Hematopoietic multipotent progenitor cell treated with erythropoietin and hydrocortisone succinate and interleukin-3 and kit ligand, for 4 days (in vitro differentiated cells): Measurements from ENCODE around the gene TNNT1.
"Not testable (repeated sequence)": the region's sequence is repeated elsewhere in the genome, so short reads cannot be mapped to it uniquely, and the experiment has no call there.

Experiments
- DNase-seq: peaks from one replicate; pipeline ENCODE4 v3.0.0-alpha.2; 2015

Gene TNNT1

DNA sequence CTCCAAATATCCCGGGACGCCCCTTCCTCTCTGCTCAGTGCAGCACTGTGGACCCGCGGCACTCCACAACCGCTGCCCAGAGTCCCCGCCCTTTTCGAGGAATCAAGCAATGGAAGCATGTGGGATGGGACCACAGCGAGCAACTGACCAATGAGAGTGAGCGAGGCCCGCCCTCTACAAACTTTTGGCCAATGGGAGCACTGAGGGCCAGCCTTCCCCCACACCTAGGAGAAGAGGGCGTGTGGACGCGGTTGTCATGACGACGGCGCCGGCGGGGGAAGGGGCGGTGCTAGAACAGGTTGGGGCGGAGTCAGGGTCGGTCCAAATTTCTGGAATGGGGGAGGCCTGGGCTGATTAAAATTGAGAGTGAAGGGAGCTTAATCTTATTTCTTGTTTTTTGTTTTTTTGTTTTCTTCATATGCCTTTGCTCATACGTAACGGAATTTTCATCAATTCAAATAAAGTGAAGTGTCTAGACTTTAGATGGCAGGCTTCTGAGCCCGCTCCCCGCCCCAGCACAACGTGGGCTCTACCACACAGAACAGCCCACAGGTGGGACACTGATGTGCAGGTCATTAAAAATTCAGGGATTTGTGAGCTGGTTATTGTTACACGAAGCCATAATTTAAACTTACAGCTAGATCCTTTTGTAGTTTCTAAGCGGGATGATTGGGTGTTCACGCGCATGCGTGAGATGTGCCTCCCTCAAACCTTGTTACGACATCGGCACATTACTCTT, 17.7 kb upstream of the TNNT1 start, which contains the start of gene DNAAF3:
Gene DNAAF3 (minus strand): TSS at position 84 of the 739 bp plus-strand sequence. CDS start 200 bp downstream, outside the sequence.
- DNase-seq = peak; percentile 98

DNA sequence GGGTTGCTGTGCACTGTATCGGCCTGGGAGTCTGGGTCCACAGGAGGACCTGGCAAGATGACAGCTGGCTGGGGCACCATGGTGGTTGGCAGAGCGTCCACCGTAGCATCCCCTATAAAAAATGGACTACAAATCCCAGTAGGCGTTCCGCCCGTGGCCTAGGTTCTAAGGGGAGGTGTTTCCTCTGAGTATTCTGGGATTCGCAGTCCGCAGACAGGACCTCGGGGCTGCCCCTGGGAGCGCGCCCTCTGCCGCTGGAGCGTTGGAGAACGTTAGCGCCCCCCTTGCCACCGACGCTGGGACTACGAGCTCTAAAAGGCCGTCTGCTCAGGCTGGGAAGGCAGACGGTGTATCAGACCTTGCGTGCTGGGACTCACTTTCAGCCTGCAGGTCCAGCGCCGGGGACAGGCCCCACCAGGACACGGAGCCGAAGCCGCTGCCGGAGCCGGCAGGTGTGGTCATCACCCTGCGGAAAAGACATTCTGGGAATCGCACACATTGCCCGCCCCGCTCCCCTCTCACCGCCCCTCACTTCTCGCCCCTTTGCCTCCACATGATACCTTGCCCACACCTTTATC, 17.0 kb upstream of the TNNT1 start:
- peak; percentile 94 for DNase-seq

DNA sequence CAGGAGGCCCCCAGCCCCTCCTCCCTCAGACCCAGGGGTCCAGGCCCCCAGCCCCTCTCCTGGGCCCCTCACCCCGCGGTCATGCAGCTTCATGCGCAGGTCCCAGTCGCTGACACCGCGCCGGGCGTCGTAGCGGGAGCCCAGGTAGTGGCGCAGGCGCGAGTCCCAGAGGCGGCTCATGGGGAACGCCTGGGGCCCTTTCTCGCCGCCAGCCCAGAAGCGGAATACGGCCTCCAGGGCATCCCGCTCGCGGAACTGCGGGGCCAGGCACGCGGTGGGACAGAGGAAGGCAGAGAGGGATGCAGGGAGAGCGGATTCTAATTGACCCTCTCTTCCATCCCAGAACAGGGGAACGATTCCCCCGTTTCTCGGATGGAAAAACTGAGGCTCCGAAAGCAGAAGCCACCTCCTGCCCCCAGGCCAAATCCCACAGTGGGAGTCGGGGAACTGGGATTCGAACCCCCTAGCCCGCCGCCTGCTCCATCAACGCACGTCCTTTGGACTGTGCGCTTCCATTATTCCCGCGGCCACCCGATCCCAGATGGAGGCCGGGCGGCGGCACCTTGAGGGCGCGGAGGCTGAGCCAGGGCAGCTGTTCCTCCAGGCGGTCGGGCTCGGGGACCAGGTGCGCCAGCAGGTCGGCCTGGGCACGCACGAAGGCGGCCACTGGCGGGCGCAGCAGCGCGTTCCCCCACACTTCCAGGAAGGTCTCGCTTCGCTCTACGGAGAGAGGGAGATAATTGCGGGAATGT, 12.7 kb upstream of the TNNT1 start:
- no peak for DNase-seq

DNA sequence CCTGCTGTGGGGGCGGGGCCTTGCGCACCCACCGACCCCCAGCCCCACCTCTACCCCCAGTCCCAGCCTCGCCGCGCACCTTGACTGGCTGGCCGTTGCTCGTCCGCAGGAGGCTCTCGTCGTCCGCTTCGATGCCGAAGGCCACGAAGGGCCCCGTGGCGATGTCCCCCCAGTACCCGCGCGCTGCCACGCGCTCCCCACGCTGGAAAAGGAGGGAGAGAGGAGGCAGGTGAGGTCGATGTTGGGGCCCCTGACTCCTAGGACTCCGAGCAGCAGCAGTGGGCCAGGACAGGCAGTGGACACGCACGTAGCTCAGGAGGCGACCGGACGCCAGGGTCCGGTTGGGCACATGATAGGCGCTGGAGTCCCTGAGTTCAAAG, 12.0 kb upstream of the TNNT1 start:
- DNase-seq = no peak

DNA sequence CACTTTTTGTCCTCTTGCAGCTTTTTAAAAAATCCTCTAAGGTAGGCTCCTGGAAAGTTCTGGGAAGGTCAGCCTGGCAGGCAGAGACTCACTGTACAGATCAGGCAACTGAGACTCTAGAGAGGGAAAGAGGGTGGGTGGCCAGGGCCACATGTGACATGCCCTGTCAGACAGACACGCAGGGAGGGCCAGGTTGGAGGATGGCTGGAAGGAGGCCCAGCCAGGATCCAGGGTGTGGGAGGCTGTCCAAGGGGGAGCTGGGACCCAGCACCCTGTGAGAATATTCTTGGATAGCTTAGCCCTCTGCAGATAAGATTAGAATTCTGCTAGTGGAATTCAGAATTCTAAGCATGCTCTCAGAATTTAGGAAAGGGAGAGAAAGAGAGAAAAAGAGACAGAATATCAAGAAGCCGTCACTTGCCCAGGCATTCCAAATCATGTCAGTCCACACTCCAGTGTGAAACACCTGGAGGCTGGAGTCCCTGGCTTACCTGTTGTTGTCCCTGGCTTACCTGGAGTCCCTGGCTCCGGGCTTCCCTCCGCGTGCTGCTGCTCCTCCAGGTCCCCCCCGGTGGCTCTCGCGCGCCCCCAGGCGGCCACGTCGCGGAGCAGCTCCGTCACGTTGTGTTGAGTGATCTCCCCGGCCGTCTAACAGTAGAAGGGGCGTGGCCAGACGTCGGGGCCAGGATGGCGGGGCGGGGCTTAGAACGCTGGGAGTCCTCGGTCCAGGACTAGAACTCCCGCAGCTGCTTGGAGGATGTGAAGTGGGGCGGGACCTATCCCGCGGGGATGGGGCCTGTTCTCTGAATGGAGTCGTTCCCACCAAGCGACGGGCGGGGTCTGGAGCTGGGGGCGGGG, 11.4 kb upstream of the TNNT1 start:
- peak; percentile 97 for DNase-seq

DNA sequence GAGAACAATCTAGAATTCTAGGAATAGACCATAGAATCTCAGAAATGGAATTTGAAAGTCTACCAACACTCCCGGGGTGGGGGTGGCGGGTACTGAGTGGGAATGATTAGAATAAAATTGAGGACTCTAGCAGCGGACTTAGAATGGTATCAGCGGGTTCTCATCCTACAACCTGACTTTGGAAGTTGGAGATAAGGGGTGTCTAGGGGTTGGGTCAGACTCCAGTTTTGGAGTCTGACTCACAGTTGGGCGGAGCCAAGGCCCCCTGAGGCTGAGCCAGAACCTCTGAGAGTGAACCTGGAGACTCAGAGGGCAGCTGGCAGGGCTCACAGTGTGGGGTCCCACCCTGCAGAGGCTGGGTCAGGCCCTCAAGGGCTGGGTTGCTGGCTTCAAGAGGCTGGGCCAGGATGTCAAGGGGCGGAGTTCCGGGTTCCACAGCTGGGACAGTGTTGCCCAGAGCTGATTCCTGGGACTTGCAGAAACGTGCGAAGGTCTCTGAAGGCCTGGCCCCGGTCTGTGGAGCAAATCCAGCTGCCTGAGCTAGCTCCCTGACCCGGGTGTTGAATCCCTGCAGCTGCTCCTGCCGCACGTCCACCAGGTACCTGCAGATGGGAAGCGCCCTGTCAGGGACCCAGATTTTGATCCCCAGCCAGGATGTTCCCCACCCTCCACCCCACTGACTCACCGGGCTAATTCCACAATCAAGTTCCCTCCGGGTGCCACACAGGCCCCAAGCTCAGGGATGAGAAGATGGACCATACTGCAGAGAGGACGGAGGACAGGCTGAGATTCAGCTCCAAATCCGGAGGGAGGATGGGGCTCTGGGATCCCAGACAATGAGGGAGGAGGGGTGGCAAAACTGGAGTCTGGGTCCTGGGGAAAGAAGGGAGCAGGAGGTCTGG, 10.1 kb upstream of the TNNT1 start:
- peak; percentile 94 for DNase-seq

DNA sequence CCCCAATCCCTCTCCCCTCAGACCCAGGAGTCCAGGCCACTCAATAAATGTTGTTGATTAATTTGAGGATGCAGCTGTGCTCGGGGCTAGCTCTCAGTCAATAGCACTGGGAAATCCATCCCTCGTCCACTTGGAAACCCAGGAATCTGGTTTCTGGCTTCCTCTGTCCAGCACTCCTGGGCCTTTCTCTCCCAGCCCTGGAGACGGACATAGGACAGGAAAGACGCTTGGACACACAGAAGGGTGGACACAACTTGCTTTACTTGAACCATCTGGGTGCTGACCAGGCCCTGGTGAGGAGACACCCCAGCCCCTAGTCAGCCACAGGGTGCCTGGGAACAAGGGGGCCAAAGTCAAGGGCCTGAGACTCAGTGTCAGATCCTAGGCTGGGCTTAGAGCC, 9.4 kb upstream of the TNNT1 start:
- DNase-seq = no peak

DNA sequence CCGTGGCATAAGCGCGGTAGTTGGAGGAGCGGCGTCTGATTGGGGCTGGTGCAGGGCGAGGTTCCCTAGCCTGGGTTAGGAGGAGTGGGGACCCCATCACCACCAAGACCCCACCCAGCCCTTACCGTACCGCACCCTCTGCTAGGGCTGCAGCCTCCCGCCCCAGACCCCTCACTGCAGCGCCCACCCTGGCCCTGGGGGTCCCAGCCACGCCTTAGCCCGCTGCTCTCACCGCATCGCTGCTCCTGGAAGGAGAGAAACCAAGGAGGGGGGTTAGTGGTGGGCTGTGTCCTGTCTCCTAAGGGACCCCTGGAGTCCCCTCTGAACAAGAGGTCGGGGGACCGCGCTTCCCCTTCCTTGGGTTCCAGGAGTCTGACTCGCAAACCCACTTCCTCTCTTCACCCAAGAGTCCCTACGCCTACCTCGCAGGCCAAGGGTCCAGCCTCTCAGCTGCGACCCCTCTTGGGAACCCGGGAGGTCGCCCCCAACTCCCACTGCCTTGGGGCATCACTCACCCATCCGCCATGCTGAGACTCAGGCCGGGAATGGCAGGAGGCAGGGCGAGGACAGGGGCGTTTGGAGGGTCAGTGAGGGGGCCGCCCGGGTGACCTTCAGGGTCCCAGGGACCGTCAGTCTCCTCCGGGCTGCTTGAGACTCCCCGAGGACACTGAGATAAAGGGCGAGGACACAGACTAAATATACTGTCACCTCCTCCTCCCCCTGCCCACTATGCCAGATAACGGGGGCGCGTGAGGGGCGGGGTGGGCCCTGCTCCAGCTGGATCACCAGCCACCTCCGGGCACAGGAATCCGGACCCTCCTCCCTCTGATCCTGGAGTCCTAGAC, 8.3 kb upstream of the TNNT1 start, which contains the start of gene TNNI3:
Gene TNNI3 (minus strand): TSS at position 669 of the 845 bp plus-strand sequence. CDS start 143 bp downstream, at position 526.
- DNase-seq = no peak

DNA sequence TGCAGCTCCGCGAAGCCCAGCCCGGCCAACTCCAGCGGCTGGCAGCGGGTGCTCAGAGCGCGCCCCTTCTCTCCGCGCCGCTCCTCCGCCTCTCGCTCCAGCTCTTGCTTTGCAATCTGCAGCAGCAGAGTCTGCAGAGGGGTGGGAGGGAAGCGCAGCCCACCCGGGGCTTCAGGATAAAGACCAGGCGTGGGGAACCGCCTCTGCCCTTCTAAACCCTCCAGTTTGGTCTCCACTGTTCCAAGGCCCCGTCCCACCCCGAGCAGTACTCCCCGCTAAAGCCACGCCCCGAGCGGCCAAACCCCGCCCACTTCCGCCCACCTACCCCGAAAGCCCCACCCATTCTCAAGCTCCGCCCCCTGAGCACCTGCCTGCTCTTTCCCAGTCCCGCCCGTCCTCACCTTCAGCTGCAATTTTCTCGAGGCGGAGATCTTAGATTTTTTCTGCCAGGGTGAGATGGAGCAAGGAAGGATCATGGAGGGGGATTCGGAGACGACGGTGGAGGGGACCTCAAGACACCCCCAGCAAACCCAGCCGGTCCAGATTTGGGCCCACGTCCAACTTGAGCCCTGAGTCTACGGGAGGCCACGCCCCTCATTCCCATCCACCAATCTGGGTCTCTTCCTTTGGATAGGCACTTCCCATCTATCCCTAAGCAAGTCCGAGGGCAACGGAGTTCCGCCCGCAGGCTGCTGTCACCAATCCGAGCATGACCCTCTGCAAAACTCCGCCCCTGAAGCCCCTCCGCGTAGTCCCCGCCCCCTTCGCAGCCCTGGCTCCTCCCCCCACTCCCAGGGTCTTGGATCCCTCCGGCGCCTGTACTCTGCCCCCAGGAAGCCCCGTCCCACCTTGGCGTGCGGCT, 7.4 kb upstream of the TNNT1 start:
- peak; percentile 36 for DNase-seq

DNA sequence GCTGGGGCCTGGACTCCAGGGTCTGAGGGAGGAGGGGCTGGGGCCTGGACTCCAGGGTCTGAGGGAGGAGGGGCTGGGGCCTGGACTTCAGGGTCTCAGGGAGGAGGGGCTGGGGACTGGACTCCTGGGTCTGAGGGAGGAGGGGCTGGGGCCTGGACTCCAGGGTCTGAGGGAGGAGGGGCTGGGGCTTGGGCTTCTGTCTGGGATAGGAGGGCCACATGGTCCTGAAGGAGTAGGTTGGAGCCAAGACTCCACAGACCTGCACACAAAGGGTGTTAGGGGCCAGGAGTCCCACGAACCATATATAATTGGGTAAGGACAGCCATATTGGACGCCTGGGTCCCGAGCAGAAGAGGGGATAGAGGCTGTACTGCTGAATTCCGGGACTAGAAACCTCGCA, 6.8 kb upstream of the TNNT1 start:
- DNase-seq = not testable (repeated sequence)

DNA sequence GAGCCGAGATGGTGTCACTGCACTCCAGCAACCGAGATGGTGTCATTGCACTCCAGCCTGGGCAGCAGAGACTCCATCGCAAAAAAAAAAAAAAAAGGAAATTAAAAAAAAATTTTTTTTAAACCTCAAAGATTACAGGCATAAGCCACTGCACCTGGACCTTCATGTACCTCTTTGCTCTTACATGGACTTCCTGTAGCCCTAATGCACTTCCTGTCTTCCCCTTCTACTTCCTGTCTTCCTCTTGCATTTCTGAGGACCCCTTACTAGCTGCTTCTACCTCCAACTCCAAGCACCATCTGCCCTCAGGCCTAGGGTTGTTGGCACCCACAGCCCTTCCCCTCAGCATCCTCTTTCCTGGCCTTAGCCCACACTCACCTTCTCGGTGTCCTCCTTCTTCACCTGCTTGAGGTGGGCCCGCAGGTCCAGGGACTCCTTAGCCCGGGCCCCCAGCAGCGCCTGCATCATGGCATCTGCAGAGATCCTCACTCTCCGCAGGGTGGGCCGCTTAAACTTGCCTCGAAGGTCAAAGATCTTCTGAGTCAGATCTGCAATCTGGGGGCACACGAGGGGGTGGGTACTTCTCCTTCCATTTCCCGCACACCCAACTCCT, 4.8 kb upstream of the TNNT1 start:
- DNase-seq = no peak

DNA sequence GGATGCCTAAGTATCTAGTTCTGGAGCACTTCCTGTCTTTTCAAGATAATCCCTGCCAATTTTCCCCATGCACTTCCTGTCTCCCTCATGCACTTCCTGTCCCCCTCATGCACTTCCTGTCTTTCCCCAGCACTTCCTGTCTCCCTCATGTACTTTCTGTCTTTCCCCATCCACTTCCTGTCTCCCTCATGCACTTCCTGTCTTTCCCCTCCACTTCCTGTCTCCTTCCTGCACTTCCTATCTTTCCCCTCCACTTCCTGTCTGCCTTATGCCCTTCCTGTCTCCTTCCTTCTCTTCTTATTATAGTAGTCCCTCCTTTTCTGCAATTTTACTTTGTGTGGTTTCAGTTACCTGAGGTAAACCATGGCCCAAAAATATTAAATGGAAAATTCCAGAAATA, 3.0 kb upstream of the TNNT1 start:
- DNase-seq = no peak

DNA sequence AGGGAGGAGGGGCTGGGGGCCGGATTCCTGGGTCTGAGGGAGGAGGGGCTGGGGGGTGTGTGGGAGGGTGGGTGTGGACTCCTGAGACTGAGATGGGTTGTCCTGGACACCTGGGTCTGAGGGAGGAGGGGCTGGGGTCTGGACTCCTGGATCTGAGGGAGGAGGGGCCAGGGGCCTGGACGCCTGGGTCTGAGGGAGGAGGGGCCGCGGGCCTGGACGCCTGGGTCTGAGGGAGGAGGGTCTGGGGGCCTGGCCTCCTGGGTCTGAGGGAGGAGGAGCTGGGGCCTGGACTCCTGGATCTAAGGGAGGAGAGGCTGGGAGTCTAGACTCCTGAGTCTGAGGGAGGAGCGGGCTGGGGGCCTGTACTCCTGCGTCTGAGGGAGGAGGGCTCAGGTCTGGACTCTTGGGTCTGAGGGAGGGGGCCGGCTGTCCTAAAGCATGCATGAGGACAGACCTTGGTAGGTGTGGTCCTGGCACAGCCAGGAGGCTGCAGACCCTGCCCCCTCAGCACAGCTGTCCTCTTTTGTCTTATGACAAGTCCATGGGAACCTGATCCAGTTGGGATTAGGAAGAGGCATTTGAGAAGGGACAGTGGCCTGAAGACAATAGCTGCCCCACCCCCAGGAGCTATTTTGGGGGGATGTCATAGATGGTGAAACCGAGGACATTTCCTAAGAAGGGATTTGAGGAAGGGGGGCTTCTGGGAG, 1.3 kb downstream of the TNNT1 start:
- DNase-seq = no peak

DNA sequence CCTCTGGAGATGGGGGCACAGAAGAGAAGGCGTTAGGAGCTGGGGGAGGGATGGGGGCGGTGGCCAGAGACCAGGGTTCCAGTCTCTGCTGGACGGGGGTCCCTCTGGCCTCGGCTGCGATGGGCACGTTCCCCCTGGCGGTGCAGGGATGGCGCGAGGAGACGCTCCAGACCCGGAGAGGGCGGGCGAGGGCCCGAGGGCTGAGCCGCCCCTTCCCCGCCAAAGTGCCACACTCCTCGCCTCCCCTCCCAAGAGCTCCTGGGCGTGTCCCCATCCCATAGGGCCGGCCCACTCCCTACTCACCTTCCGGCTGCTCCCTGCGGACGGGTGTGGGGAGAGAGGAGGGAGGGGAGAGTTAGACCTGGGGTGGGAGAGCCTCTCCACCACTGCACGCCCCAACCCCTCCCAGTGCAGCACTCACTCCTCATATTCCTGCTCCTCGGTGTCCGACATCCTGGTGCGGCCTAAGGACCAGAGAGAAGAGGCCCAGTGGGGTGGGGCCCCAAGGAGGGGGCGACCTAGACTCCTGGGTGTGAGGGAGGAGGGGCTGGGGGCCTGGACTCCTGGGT, 2.2 kb downstream of the TNNT1 start:
- DNase-seq = no peak

DNA sequence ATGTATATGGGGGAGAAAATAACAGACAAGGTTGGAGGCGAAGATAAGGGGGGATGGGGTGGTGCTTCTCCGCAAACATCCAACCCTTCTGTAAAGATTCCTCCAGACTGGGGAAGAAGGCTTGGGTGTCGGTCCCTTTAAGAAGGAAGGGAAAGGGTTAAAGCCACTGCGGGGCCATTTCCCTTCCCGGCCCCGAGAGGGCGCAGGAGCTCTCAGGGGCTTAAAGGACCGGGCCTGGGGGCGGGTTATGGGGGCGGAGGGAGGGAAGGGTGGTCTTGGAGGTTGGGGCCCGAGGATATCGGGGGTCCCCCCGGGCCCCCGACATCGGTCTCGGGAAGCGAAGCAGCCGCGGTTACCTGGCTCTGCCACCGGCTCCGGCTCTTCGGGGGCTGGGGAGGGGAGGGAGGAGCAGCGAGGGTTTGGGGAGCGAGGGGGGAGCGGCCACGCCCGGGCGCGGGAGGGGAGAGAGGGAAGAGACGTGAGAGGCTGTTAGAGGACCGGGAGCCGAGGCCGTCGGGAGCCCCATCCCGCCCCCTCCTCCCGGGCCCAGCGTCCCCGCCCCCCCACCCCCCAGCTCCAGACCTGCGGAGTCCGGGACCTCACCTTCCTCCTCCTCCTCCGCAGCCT, 2.8 kb downstream of the TNNT1 start:
- DNase-seq = peak; percentile 83

DNA sequence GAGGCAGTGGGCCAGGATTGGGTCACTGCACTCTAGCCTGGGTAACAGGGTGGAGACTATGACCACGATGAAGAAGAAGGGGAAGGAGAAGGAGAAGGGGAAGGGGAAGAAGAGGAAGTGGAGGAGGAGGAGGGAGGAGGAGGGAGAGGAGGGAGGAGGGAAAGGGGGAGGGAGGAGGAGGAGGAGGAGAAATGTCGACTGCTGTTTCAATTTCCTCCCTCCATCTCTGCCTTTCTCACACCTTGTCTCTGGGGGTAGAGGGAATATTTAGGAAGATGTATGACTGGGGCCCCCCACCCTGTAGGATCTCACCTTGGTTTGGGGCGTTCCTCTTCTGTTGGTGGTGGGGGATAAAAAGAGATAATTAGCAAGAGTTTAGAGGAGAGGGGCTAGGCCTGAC, 3.8 kb downstream of the TNNT1 start:
- DNase-seq = peak; percentile 36

DNA sequence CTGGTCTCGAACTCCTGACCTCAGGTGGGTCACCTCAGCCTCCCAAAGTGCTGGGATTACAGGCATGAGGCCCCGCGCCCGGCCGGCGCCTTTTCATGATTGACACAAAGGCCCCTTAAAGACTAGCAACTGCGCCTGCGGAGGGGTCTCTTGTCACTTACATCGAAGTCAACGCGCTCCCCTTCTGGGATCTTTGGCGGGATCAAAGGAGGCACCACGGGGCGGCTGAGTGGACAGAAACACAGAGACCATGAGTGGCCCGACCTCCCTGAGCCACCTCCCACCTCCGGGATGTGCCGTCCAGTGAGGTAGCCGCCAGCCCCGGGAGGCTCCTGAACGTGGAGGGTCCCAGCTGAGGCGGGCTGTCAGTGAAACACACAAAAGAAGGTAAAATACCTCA, 7.3 kb downstream of the TNNT1 start:
- no peak for DNase-seq

DNA sequence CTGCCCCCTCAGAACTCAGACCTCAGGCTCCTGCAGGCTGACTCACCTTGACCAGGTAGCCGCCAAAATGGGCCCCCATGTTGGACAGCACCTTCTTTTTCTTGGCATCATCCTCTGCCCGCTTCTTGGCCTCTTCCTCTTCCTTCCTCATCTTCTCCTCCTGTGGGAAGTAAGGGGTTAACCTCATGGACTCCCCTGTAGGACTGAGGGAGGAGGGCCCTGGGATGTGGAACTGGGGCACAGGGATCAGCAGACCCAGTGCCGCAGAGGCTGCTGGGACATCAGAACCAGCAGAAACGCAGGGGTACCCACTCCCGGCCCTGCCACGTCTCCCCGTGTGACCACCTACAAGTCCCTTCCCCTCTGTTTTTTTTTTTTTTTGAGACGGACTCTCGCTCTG, 11.1 kb downstream of the TNNT1 start:
- DNase-seq = no peak
